Measurements from ENCODE around the gene LARGE1. TPM values are rescaled to one million over a fixed set of nuclear protein-coding genes. Genes with fewer than 3 reads are reported as not detected.

LARGE1 gene
- total RNA-seq, 1 experiment from 2014 or later: 1.5 TPM

- TF ChIP-seq EZH2 (IDR thresholded peaks at IDR 0.05): no peak
- no peak for TF ChIP-seq SP1 (IDR thresholded peaks at IDR 0.05; ENCODE audit: low read depth)
- no peak for TF ChIP-seq SRF (IDR thresholded peaks at IDR 0.05; ENCODE audit: low read depth)
- TF ChIP-seq TCF7L2 (IDR thresholded peaks at IDR 0.05; ENCODE audit: borderline replicate concordance, extremely low read depth, insufficient read depth, insufficient read length): no peak
- no peak for TF ChIP-seq MAX (IDR thresholded peaks at IDR 0.05)
- DNase-seq (ENCODE audit: low read depth, low spot score) (no peak), ATAC-seq (no peak)
- CTCF ChIA-PET: no interaction called here
- no peaks in the 10 kb centered on the region for H3K9me2 ChIP-seq (ENCODE audit: insufficient read depth)
- H3K9me3 ChIP-seq (ENCODE audit: control insufficient read depth in 1 of 2, insufficient read depth in 1 of 2, low read depth in 1 of 2, low read length in 2 of 2): peaks cover 0 to 28% of the 10 kb centered on the region in 2 experiments; a peak in 2 of 4 replicates
- RAD21 ChIA-PET (ENCODE audit: low non-redundant PET in 1 of 2, low total read pairs in 2 of 2, uncharacterized antibody in 2 of 2, unreplicated experiment in 2 of 2): no interaction called here
- POLR2A ChIA-PET: no interaction called here
- no peaks in the 10 kb centered on the region for H4K20me1 ChIP-seq (ENCODE audit: insufficient read depth)
- no peak overlapping the region for H3K27ac ChIP-seq (ENCODE audit: low read depth, low read length)
- no peak overlapping the region for H3K4me3 ChIP-seq (replicated peaks in 1 of 2; ENCODE audit: low read depth in 1 of 2, low read length in 2 of 2)
- BruUV-seq (replicated peaks): no TSS peak
- H3K79me2 ChIP-seq (ENCODE audit: insufficient read depth, low read length): no peaks in the 10 kb centered on the region
- no peak overlapping the region for H3K9ac ChIP-seq (ENCODE audit: low read length)
- no peak overlapping the region for H3K4me2 ChIP-seq (ENCODE audit: low read length)
- no peaks in the 10 kb centered on the region for H3K27me3 ChIP-seq (ENCODE audit: insufficient read depth, low read length)
- intact Hi-C loops (cut with micrococcal nuclease): no loop called here
- no peaks in the 10 kb centered on the region for H3K4me1 ChIP-seq (ENCODE audit: control insufficient read depth in 1 of 2, insufficient read depth in 2 of 2, low read length in 2 of 2)
- no peak overlapping the region for H2AFZ ChIP-seq (ENCODE audit: low read depth, low read length, poor library complexity, severe bottlenecking)
- no peaks in the 10 kb centered on the region for H3K36me3 ChIP-seq (ENCODE audit: control insufficient read depth in 1 of 2, insufficient read depth in 2 of 2, low read length in 2 of 2)
Measured at GRCh38 chr22:33321466-33321865, 598.8 kb downstream of the LARGE1 start.

GRCh38 chr22:33315954-33316353 lies 604.3 kb downstream of the LARGE1 start:
- Histone ChIP-seq H4K20me1 (ENCODE audit: insufficient read depth) (no peaks in the 10 kb centered on the region), H2AFZ (ENCODE audit: low read depth, low read length, poor library complexity, severe bottlenecking) (no peak overlapping the region), H3K9me3 (ENCODE audit: control insufficient read depth in 1 of 2, insufficient read depth in 1 of 2, low read depth in 1 of 2, low read length in 2 of 2) (peaks cover 0 to 32% of the 10 kb centered on the region in 2 experiments; a peak in 1 of 4 replicates), H3K27ac (ENCODE audit: low read depth, low read length) (no peak overlapping the region), H3K4me1 (ENCODE audit: control insufficient read depth in 1 of 2, insufficient read depth in 2 of 2, low read length in 2 of 2) (no peaks in the 10 kb centered on the region), H3K36me3 (ENCODE audit: control insufficient read depth in 1 of 2, insufficient read depth in 2 of 2, low read length in 2 of 2) (no peaks in the 10 kb centered on the region), H3K79me2 (ENCODE audit: insufficient read depth, low read length) (no peaks in the 10 kb centered on the region), H3K9ac (ENCODE audit: low read length) (no peak overlapping the region), H3K9me2 (ENCODE audit: insufficient read depth) (no peaks in the 10 kb centered on the region), H3K27me3 (ENCODE audit: insufficient read depth, low read length) (no peaks in the 10 kb centered on the region), H3K4me2 (ENCODE audit: low read length) (no peak overlapping the region), H3K4me3 (replicated peaks in 1 of 2; ENCODE audit: low read depth in 1 of 2, low read length in 2 of 2) (no peak overlapping the region)
- ChIA-PET POLR2A (no interaction called here), CTCF (no interaction called here), RAD21 (ENCODE audit: low non-redundant PET in 1 of 2, low total read pairs in 2 of 2, uncharacterized antibody in 2 of 2, unreplicated experiment in 2 of 2) (no interaction called here)
- ATAC-seq (no peak), DNase-seq (ENCODE audit: low read depth, low spot score) (no peak)
- TF ChIP-seq ATF3 (IDR thresholded peaks at IDR 0.05) (no peak), FOSL1 (IDR thresholded peaks at IDR 0.05; ENCODE audit: low read depth) (no peak), MAX (IDR thresholded peaks at IDR 0.05) (no peak), EZH2phosphoT487 (IDR thresholded peaks at IDR 0.05; ENCODE audit: borderline replicate concordance) (no peak), EGR1 (IDR thresholded peaks at IDR 0.05; ENCODE audit: low read depth) (no peak), TCF7L2 (IDR thresholded peaks at IDR 0.05; ENCODE audit: borderline replicate concordance, extremely low read depth, insufficient read depth, insufficient read length) (no peak), CTCF (IDR thresholded peaks at IDR 0.05 in 2 of 3, conservative IDR thresholded peaks at IDR 0.05 in 1 of 3; ENCODE audit: borderline replicate concordance in 1 of 3, insufficient read depth in 1 of 3, low read depth in 2 of 3, low read length in 2 of 3) (no peak), POLR2A (IDR thresholded peaks at IDR 0.05; ENCODE audit: borderline replicate concordance, extremely low read depth, insufficient read depth, insufficient read length) (no peak), CEBPB (IDR thresholded peaks at IDR 0.05; ENCODE audit: low read depth) (no peak), ZBTB33 (IDR thresholded peaks at IDR 0.05; ENCODE audit: extremely low read depth, insufficient replicate concordance, low read length) (no peak), RAD21 (IDR thresholded peaks at IDR 0.05; ENCODE audit: low read depth) (no peak), SIN3A (IDR thresholded peaks at IDR 0.05; ENCODE audit: low read depth) (no peak), JUND (IDR thresholded peaks at IDR 0.05) (no peak), ELF1 (IDR thresholded peaks at IDR 0.05; ENCODE audit: borderline replicate concordance, low read depth) (no peak)
- no TSS peak for BruUV-seq (replicated peaks)
- intact Hi-C loops (cut with micrococcal nuclease): no loop called here
